HepG2 (cell line): ENCODE data around the gene C9orf40. TPM values are rescaled to one million over a fixed set of nuclear protein-coding genes. Genes with fewer than 3 reads are reported as not detected.

Experiments used
- ATAC-seq: fragments of 200-7000 bp; cut with Tn5 transposase; 3 replicates; pipeline ENCODE4 v1.9.1; 2020; ENCODE audit warnings: mild to moderate bottlenecking, moderate library complexity
- BruUV-seq: library from RNA; stranded (reverse); fragments of 400-500 nt; replicated peaks from 2 replicates; lab custom pipeline; 2021; lab: Mats Ljungman, UMichigan
- CTCF ChIA-PET: fragments of 300-600 bp; formaldehyde crosslinking; extraction: SDS; loops from one replicate; lab custom pipeline; 2021; ENCODE audit warnings: low total read pairs, inconsistent platforms, low intra/inter-chr PET ratio; lab: Yijun Ruan, JAX
- POLR2A ChIA-PET: fragments of 350-600 bp; sonication (Branson Sonifier 250); formaldehyde crosslinking; loops from one replicate; lab custom pipeline; 2020; ENCODE audit warnings: antibody characterized with exemption, inconsistent platforms; lab: Yijun Ruan, JAX
- DNase-seq: peaks from one replicate; pipeline ENCODE4 v3.0.0-alpha.2; 2015; ENCODE audit warnings: low spot score
- FAIRE-seq: peaks from 3 replicates; lab custom pipeline; 2011; peaks lifted over from hg19 to GRCh38; lab: Jason Lieb, UNC
- H2AFZ ChIP-seq: one replicate; pipeline ENCODE4 v1.6.1; 2011; ENCODE audit warnings: low read length, inconsistent platforms
- H3K27ac ChIP-seq: fragments of 300-600 bp; 3 replicates; pipeline ENCODE4 v1.8.0; 2011; ENCODE audit warnings: mixed run types, mild to moderate bottlenecking, mixed read lengths, low read length, inconsistent platforms; ENCODE audit not compliant: insufficient read depth; ENCODE audit errors: extremely low read length
- H3K27me3 ChIP-seq, 2 experiments: fragments of 200-600 bp in 1 of 2; 2 replicates in 1 of 2; 3 replicates in 1 of 2; pipeline versions ENCODE4 v1.6.0 to v1.8.0; 2011; ENCODE audit warnings: low read length in 2 of 2, mild to moderate bottlenecking in 2 of 2, moderate library complexity in 2 of 2, inconsistent platforms in 1 of 2; ENCODE audit not compliant: insufficient read depth in 2 of 2, control insufficient read depth in 1 of 2
- H3K36me3 ChIP-seq, 2 experiments: fragments of 200-600 bp in 1 of 2; replicated peaks in 1 of 2; 2 replicates in 1 of 2; 3 replicates in 1 of 2; pipeline versions ENCODE4 v1.5.1 to v1.8.0; 2011; ENCODE audit warnings: low read length in 2 of 2, inconsistent platforms in 1 of 2; ENCODE audit not compliant: insufficient read depth in 2 of 2, control insufficient read depth in 1 of 2
- H3K4me1 ChIP-seq: 2 replicates; pipeline ENCODE4 v1.5.1; 2012; ENCODE audit warnings: low read length, inconsistent platforms; ENCODE audit not compliant: insufficient read depth
- H3K4me2 ChIP-seq: 2 replicates; pipeline ENCODE4 v1.6.0; 2011; ENCODE audit warnings: low read depth, low read length, inconsistent platforms
- H3K4me3 ChIP-seq, 3 experiments: fragments of 200-600 bp in 1 of 3; sonication (generic), shearing (Covaris generic) in 1 of 3; replicated peaks in 1 of 3; 2 replicates each; pipeline ENCODE4 v1.5.1; 2011 to 2016; ENCODE audit warnings: low read length in 3 of 3, inconsistent platforms in 2 of 3, low read depth in 2 of 3, mild to moderate bottlenecking in 2 of 3, control low read depth in 1 of 3, mixed read lengths in 1 of 3; ENCODE audit not compliant: insufficient read depth in 1 of 3
- H3K79me2 ChIP-seq: one replicate; pipeline ENCODE4 v1.6.1; 2011; ENCODE audit warnings: low read length, inconsistent platforms; ENCODE audit not compliant: insufficient read depth
- H3K9ac ChIP-seq: 2 replicates; pipeline ENCODE4 v1.6.0; 2011; ENCODE audit warnings: mild to moderate bottlenecking, low read depth, low read length, inconsistent platforms; ENCODE audit not compliant: insufficient read depth
- H3K9me3 ChIP-seq: 2 replicates; pipeline ENCODE4 v1.5.1; 2012; ENCODE audit warnings: mild to moderate bottlenecking, low read length
- H4K20me1 ChIP-seq: 2 replicates; pipeline ENCODE4 v1.6.0; 2011; ENCODE audit warnings: inconsistent platforms, mild to moderate bottlenecking, low read length, moderate library complexity; ENCODE audit not compliant: insufficient read depth
- ATF6 ChIP-seq: sonication (generic); formaldehyde crosslinking; conservative IDR thresholded peaks from 2 replicates; pipeline ENCODE4 v1.4.0; 2020; ENCODE audit warnings: missing genetic modification reagents
- GMEB2 ChIP-seq: IDR thresholded peaks from 2 replicates; pipeline ENCODE4 v1.6.1; 2016; ENCODE audit warnings: missing biosample characterization, missing genetic modification reagents, low read depth
- HNRNPH1 ChIP-seq: fragments of 200-400 bp; formaldehyde crosslinking; optimal IDR thresholded peaks from 2 replicates; pipeline ENCODE3; 2017; ENCODE audit warnings: mild to moderate bottlenecking, low read depth, low read length
- KDM5B ChIP-seq: sonication (generic); formaldehyde crosslinking; IDR thresholded peaks from 2 replicates; pipeline ENCODE4 v1.4.0; 2020; ENCODE audit warnings: missing genetic modification reagents, mild to moderate bottlenecking, borderline replicate concordance
- MNT ChIP-seq: fragments of 450-650 bp; IDR thresholded peaks from 2 replicates; pipeline ENCODE4 v1.6.1; 2016
- ZBTB42 ChIP-seq: sonication (generic); formaldehyde crosslinking; IDR thresholded peaks from 2 replicates; pipeline ENCODE4 v1.5.0; 2020; ENCODE audit warnings: mild to moderate bottlenecking, missing genetic modification reagents
- ZHX1 ChIP-seq: sonication (generic); formaldehyde crosslinking; IDR thresholded peaks from 2 replicates; pipeline ENCODE4 v1.8.1; 2022; ENCODE audit warnings: low read depth, mild to moderate bottlenecking, missing genetic modification reagents
- ZNF672 ChIP-seq: sonication (generic); formaldehyde crosslinking; IDR thresholded peaks from 2 replicates; pipeline ENCODE4 v1.8.1; 2022; ENCODE audit warnings: missing genetic modification reagents
- whole genome bisulfite sequencing: methylation state at CpG from one replicate; pipeline ENCODE4 v1.1.6; 2017; ENCODE audit warnings: low lambda C conversion rate; 5-methylcytosine and 5-hydroxymethylcytosine counted together
- in situ Hi-C: cut with HindIII; loops from 2 replicates; pipeline ENCODE4 v1.10.0; 2017; ENCODE audit warnings: low pct_unique_long_range_greater_than_20kb; ENCODE audit not compliant: extremely low pct_ligation_motif_present
- intact Hi-C: fragments of 100-400 bp; cut with micrococcal nuclease; formaldehyde crosslinking; loops from one replicate; pipeline ENCODE4 v1.10.0; 2022; ENCODE audit not compliant: unreplicated experiment
- polyA plus RNA-seq, 8 experiments: library from polyadenylated mRNA; depleted of rRNA in 3 of 8; stranded (reverse) in 7 of 8; unstranded in 1 of 8; fragments of >200 nt; fragmentation: Illumina TruSeq in 4 of 8; extraction: Trizol in 4 of 8; gene quantifications; 2 replicates each; pipeline versions ENCODE4 v1.2.1 to v1.2.3, GENCODE V29; 2011 to 2016; ENCODE audit warnings: low read depth in 4 of 8, missing spikeins in 1 of 8, mixed read lengths in 1 of 8; ENCODE audit not compliant: insufficient read depth in 1 of 8
- total RNA-seq, 5 experiments: library from RNA; depleted of rRNA; stranded (reverse); fragments of >200 nt; fragmentation: Illumina TruSeq; extraction: Trizol; gene quantifications; 2 replicates each; pipeline ENCODE4 v1.2.3, GENCODE V29; 2016; ENCODE audit warnings: low read depth in 1 of 5

C9orf40 gene
- total and polyA plus RNA-seq, 2 of the 13 experiments (the other 11 are each of a cell fraction or from before 2014, with no cell fraction given): 3.0 to 13.5 TPM

GRCh38 chr9:74952201-74953151 is at the start of gene C9orf40 (continued):
- TF ChIP-seq GMEB2 (CRISPR knock-in tag) (0 out of 2 replicates have a peak, but pooled peaks have one; percentile 45), HNRNPH1 (no peak)

GRCh38 chr9:75001719-75002421 is 49.2 kb upstream of the C9orf40 start:
- no TSS peak for BruUV-seq
- POLR2A ChIA-PET: interaction anchor here (0.7 to 3.9 kb wide), 5 partner anchors 25 to 227 kb away, joined by 3 to 21 read pairs (median 14); partner anchors contain the start of genes C9orf40 and CARNMT1
- TF ChIP-seq ZHX1 (CRISPR knock-in tag) (no peak), KDM5B (no peak), ZBTB42 (CRISPR knock-in tag) (no peak; the same call in 1 of the 2 replicates), ATF6 (CRISPR knock-in tag) (no peak), MNT (peak; percentile 48; the same call in 1 of the 2 replicates), ZNF672 (CRISPR knock-in tag) (no peak)

More at GRCh38 chr9:75001719-75002421, 49.2 kb upstream of the C9orf40 start:
- FAIRE-seq (peak; percentile 99), ATAC-seq (peak; percentile 99), DNase-seq (peak; percentile 99)
- Histone ChIP-seq H3K36me3 (peaks cover 4 to 10% of the 10 kb centered on the region in 2 experiments; a peak in 2 of 5 replicates), H3K4me2 (peak overlapping the region; percentile 75), H3K27me3 (no peaks in the 10 kb centered on the region), H4K20me1 (no peaks in the 10 kb centered on the region), H3K4me1 (peaks cover 38% of the 10 kb centered on the region), H3K9me3 (no peaks in the 10 kb centered on the region), H3K4me3 (peak overlapping the region in 2 of 3 experiments; percentile 15 to 43; a peak in 3 of 6 replicates), H3K27ac (peak overlapping the region; percentile 91), H3K79me2 (no peaks in the 10 kb centered on the region), H3K9ac (peak overlapping the region; percentile 39), H2AFZ (peak overlapping the region; percentile 1)
- intact Hi-C loops (loop anchor here (1.0 kb wide), 6 partner anchors 49 to 228 kb away; partner anchors contain the start of genes NMRK1, OSTF1 and TRPM6), in situ Hi-C loops (loop anchor here (5.0 kb wide), 2 partner anchors 50 to 225 kb away; partner anchors contain the start of gene C9orf40)
- 2% methylated on average over 4 of the region's 4 CpGs for WGBS
- CTCF ChIA-PET: interaction anchor here (1.3 to 2.6 kb wide), 4 partner anchors 49 to 228 kb away, joined by 7 to 41 read pairs (median 22); partner anchors contain the start of gene C9orf40
